Right lobe of liver (tissue), 6 donors: Measurements from ENCODE around the gene HTD2. TPM values are rescaled to one million over a fixed set of nuclear protein-coding genes. Genes with fewer than 3 reads are reported as not detected.
A peak's percentile ranks its signal among the peaks of the same experiment; 100 is the strongest.

Experiments used
- ATAC-seq, 4 donors: fragments of 200-7000 bp; cut with Tn5 transposase; one replicate each; pipeline ENCODE4 v1.9.1; 2020; ENCODE audit warnings: mild to moderate bottlenecking in 4 of 4, moderate library complexity in 4 of 4
- DNase-seq, 3 donors: peaks; one replicate each; pipeline ENCODE4 v3.0.0-alpha.2; 2020
- H3K27ac ChIP-seq, 3 donors: fragments of 200-600 bp; one replicate each; pipeline ENCODE4 v1.8.0; 2022
- H3K27me3 ChIP-seq, 2 donors: fragments of 200-600 bp; one replicate each; pipeline ENCODE4 v1.8.0; 2022
- H3K36me3 ChIP-seq, 4 donors: fragments of 200-600 bp; sonication (generic) in 1 of 4; one replicate each; pipeline versions ENCODE4 v1.5.1 to v1.8.0; 2017 to 2022; ENCODE audit warnings: control low read depth in 1 of 4
- H3K4me1 ChIP-seq, 4 donors: fragments of 200-600 bp; sonication (generic) in 1 of 4; one replicate each; pipeline versions ENCODE4 v1.5.1 to v1.8.0; 2017 to 2022; ENCODE audit warnings: control low read depth in 1 of 4
- H3K4me3 ChIP-seq, 3 donors: fragments of 200-600 bp; one replicate each; pipeline ENCODE4 v1.8.0; 2022
- H3K9me3 ChIP-seq, 4 donors: fragments of 200-600 bp; sonication (generic) in 1 of 4; one replicate each; pipeline versions ENCODE4 v1.5.1 to v1.8.0; 2017 to 2022; ENCODE audit warnings: control low read depth in 1 of 4
- CTCF ChIP-seq, 4 donors: fragments of 200-600 bp in 3 of 4; fragments of 450-650 bp in 1 of 4; IDR thresholded peaks; one replicate each; pipeline versions ENCODE4 v1.5.1 to v1.8.0; 2016 to 2022; ENCODE audit warnings: antibody characterized with exemption in 4 of 4, mild to moderate bottlenecking in 2 of 4
- POLR2A ChIP-seq: fragments of 450-650 bp; IDR thresholded peaks from one replicate; pipeline ENCODE4 v1.6.1; 2017; ENCODE audit warnings: antibody characterized with exemption, mild to moderate bottlenecking
- WGBS: methylation state at CpG from one replicate; pipeline ENCODE4 v1.1.6; 2018; ENCODE audit warnings: low coverage, low lambda C conversion rate; ENCODE audit not compliant: insufficient coverage; ENCODE audit errors: missing lambda C conversion rate; 5-methylcytosine and 5-hydroxymethylcytosine counted together
- intact Hi-C, 2 donors: fragments of 100-400 bp; cut with DNase I; formaldehyde crosslinking; loops; one replicate each; pipeline versions ENCODE4 v1.11.2 to v1.14.1; 2022
- total RNA-seq, 6 experiments: library from RNA; depleted of rRNA in 2 of 6; stranded (reverse); fragments of >200 nt in 2 of 6; fragmentation: NEBNext Ultra II Directional in 3 of 6; extraction: Animal tissue kit (Norgen Biotek cat#: 25700) in 3 of 6; gene quantifications; one replicate each; pipeline versions ENCODE4 v1.1.0 to v1.2.4, GENCODE V29; 2016 to 2023
- donor health status: DM: no; HTN: yes; CAD: no.
- donor health status: DM: no; HTN: no; CAD: no.
- donor health status: DM: no; HTN: no; CAD: no.
- donor health status: DM: no; HTN: yes; CAD: no.
- donor health status: DM: no; HTN: yes; CAD: no.

Gene HTD2
- total RNA-seq, 6 experiments from 2014 or later, result 6.1 to 9.9 (median 8.5) TPM

GRCh38 chr3:58341376-58341775, 35.1 kb downstream of the HTD2 start:
- DNase-seq (no peak), ATAC-seq (no peak)
- H3K4me1 ChIP-seq, result peaks cover 0 to 15% (median 0%) of the 10 kb centered on the region in 4 donors
- no peak overlapping the region for H3K27ac ChIP-seq
- 63% methylated on average over 2 of the region's 3 CpGs for WGBS
- no peaks in the 10 kb centered on the region for H3K27me3 ChIP-seq
- no peaks in the 10 kb centered on the region for H3K36me3 ChIP-seq
- no peak overlapping the region for H3K4me3 ChIP-seq
- no peaks in the 10 kb centered on the region for H3K9me3 ChIP-seq
- intact Hi-C loops, result no loop called here
- no peak for TF ChIP-seq POLR2A
- no peak for TF ChIP-seq CTCF (IDR thresholded peaks at IDR 0.05)

GRCh38 chr3:58342676-58343075, 36.4 kb downstream of the HTD2 start:
- Histone ChIP-seq H3K4me1 (peaks cover 0 to 16% (median 0%) of the 10 kb centered on the region in 4 donors), H3K9me3 (no peaks in the 10 kb centered on the region), H3K36me3 (no peaks in the 10 kb centered on the region), H3K27ac (no peak overlapping the region), H3K27me3 (no peaks in the 10 kb centered on the region), H3K4me3 (no peak overlapping the region)
- DNase-seq (peak; percentile 58 to 70 (median 68)), ATAC-seq (peak; percentile 91 to 99 (median 96))
- TF ChIP-seq POLR2A (no peak), CTCF (IDR thresholded peaks at IDR 0.05) (no peak)
- intact Hi-C loops, result no loop called here
- 19% methylated on average over 5 of the region's 5 CpGs for WGBS

- 97% methylated on average over 4 of the region's 4 CpGs for WGBS
- intact Hi-C loops, result no loop called here
- ATAC-seq (no peak), DNase-seq (no peak)
- H3K27me3 ChIP-seq, result no peaks in the 10 kb centered on the region
- TF ChIP-seq CTCF (IDR thresholded peaks at IDR 0.05) (no peak), POLR2A (no peak)
- no peaks in the 10 kb centered on the region for H3K36me3 ChIP-seq
- no peaks in the 10 kb centered on the region for H3K9me3 ChIP-seq
- peaks cover 0 to 20% (median 0%) of the 10 kb centered on the region in 4 donors for H3K4me1 ChIP-seq
- no peak overlapping the region for H3K4me3 ChIP-seq
- no peak overlapping the region for H3K27ac ChIP-seq
Measured at GRCh38 chr3:58345457-58345856, 39.1 kb downstream of the HTD2 start.

- 100% methylated on average over 1 of the region's 2 CpGs for WGBS
- intact Hi-C loops, result no loop called here
- TF ChIP-seq POLR2A, result no peak
- no peak for TF ChIP-seq CTCF (IDR thresholded peaks at IDR 0.05)
- H3K27ac ChIP-seq, result no peak overlapping the region
- ATAC-seq, result no peak
- H3K9me3 ChIP-seq, result no peaks in the 10 kb centered on the region
- H3K36me3 ChIP-seq, result no peaks in the 10 kb centered on the region
- no peak for DNase-seq
- H3K4me1 ChIP-seq, result peaks cover 0 to 20% (median 0%) of the 10 kb centered on the region in 4 donors
- H3K4me3 ChIP-seq, result no peak overlapping the region
- H3K27me3 ChIP-seq, result no peaks in the 10 kb centered on the region
Measured at GRCh38 chr3:58346368-58346767, 40.0 kb downstream of the HTD2 start.

- TF ChIP-seq POLR2A, result no peak
- TF ChIP-seq CTCF (IDR thresholded peaks at IDR 0.05), result no peak
- H3K4me3 ChIP-seq, result no peak overlapping the region
- WGBS, result 46% methylated on average over 5 of the region's 7 CpGs
- ATAC-seq, result peak; percentile 47 to 81 (median 64)
- no peaks in the 10 kb centered on the region for H3K27me3 ChIP-seq
- no peaks in the 10 kb centered on the region for H3K9me3 ChIP-seq
- intact Hi-C loops, result no loop called here
- peak in 1 of 3 donors; percentile 68 for DNase-seq
- no peaks in the 10 kb centered on the region for H3K36me3 ChIP-seq
- H3K27ac ChIP-seq, result no peak overlapping the region
- peaks cover 0 to 9% (median 0%) of the 10 kb centered on the region in 4 donors for H3K4me1 ChIP-seq
Measured at GRCh38 chr3:58347984-58348383, 41.7 kb downstream of the HTD2 start.
